Iris pigment epithelial cell (primary cell): ENCODE measurements around the gene GJA3.

Experiments used
- DNase-seq: peaks from one replicate; pipeline ENCODE4 v3.0.0-alpha.2; 2011; ENCODE audit warnings: low read depth

The GJA3 gene

DNA sequence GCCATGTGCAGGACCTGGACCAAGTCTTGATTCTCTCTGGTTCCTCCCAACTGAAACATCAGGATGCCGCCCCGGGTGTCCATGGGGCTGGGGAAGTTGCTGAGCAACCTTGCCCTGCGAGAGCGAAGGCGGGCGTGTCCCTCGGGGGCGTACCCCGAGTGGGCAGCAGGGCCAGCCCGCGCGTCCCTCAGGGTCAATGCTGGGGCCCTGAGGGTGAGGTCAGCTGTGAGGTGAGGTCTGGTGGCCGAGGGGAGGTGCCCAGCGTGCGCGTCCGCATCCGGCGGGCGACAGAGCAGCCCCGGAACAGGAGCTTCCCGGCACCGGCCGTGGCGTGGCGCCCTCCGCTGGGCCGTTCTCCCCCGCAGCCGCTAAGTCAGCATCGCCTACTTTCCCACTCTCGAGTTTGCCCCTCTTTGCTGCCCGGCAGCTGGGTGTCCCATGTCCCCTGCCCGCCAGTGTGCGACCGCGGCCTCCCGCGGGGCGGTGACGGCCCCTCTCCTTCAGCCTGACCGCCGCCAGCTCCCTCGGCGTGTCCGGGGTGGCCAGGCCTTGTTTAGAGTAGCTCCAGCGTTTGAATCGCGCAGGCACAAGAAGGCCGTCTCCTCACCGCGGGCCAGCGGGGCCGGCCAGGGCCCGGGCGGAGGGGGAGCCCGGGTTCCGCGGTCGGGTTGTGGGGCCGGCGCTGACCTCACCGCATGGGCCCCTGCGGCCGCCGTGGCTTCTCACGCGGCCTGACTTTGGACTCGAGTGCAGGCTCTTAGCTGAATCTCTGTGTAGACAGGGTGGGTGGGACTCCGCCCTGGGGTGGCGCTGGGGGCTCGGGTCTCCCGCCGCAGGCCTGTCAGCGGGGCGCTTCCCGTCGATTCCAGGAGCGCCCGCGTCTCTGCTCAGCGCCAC lies 33.0 kb downstream of the GJA3 start:
- DNase-seq: peak; percentile 49

DNA sequence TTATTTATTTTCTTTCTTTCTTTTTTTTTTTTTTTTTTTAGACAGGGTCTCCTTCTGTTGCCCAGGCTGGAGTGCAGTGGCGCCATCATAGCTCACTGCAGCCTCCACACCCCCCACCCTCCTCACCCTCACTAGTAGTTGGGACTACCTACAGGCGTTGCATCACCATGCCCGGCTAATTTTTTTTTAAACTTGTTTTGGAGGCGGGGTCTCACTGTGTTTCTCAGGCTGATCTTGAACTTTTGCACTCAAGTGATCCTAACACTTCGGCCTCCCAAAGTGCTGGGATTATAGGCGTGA lies 33.6 kb downstream of the GJA3 start:
- DNase-seq: no peak

DNA sequence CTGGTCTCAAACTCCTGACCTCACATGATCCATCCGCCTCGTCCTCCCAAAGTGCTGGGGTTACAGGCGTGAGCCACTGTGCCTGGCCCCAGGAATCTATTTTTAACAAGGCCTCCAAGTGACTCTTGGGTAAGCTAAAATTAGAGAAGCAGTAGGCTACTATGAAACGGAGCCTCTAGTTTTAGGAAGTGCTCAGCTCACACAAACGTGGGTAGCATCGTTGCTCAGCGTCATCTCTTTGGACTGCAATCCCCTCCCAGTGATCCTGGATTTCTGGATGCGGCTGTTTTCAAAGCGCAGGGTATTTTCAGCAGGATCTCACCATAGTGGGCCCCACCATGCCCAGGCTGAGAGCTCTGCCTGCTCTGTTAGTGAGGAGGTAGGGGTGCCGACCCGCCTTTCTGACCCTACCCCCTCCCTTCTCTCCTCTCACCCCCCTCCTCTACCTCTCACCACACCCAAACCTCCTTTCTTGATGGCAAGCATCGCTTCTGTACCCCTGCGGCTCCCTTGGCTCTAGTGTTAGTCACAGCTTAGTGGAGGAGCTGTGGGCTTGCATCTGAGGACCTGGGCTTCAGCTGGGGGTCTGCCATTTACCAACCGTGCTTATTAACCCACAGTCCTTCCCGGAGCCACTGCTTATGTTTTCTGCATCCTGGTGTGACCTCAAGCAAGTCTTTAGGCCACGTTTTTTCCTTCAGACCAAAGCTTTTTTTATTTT lies 34.2 kb downstream of the GJA3 start:
- DNase-seq: no peak

DNA sequence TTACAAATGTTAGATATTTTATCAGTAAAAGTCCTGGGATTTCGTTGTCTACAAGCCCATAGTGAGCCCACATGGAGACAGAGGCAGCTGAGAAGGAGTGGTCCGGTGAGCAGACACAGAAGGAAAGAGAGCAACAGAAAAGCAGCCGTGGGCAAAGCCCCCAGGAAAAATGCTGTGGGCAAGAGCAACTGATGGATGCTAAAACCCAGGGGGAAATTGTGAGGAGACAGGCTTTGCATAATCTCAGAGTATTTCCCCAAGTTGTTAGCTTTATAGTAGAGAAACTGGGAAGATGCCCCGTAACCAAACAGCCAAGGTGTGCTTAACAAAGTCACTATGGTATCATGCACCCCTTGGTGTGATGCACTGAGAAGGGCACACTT lies 35.1 kb downstream of the GJA3 start:
- DNase-seq: no peak

GRCh38 chr13:20125129-20125782 lies 35.6 kb downstream of the GJA3 start:
- peak; percentile 43 for DNase-seq

DNA sequence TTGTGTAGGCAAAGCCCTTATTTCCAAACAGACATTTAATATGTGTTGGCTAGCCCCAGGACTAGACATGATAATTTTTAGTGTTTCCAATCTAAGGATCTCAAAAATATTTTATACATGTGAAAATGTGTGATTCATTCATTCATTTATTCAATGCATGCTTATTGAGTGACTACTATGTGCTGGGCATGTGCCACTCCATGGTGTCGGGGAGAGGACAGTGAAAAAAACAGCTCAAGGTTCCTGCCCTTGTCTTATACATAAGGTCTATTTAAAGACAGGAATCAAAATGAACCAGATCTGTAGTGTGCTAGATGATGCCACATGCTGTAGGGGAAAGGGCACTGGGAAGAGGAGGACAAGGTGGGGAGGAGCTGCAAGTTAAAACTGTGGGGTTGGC lies 36.5 kb downstream of the GJA3 start:
- no peak for DNase-seq

GRCh38 chr13:20121159-20121525 lies 39.7 kb downstream of the GJA3 start:
- no peak for DNase-seq

GRCh38 chr13:20119960-20120359 lies 40.9 kb downstream of the GJA3 start:
- DNase-seq: no peak

- DNase-seq: peak; percentile 34
Observed at GRCh38 chr13:20118268-20119140, 42.3 kb downstream of the GJA3 start.

DNA sequence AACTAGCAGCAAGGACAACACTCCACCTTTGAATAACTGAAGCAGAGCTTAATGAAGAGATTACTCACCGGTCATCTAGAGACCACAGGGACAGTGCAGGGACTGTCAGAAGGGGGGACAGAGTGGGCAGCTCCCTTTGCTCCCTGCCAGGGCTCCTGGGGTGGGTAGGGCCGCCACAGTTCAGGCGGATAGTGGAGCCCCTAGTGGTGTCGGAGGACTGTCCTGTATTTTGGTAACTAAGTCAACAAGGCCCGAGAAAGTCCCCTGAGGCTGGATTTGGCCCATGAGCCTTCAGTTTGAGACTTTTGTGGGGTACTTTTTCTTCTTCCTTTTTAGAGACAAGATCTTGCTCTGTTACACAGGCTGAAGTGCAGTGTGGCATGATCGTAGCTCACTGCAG lies 44.6 kb downstream of the GJA3 start:
- DNase-seq: no peak

DNA sequence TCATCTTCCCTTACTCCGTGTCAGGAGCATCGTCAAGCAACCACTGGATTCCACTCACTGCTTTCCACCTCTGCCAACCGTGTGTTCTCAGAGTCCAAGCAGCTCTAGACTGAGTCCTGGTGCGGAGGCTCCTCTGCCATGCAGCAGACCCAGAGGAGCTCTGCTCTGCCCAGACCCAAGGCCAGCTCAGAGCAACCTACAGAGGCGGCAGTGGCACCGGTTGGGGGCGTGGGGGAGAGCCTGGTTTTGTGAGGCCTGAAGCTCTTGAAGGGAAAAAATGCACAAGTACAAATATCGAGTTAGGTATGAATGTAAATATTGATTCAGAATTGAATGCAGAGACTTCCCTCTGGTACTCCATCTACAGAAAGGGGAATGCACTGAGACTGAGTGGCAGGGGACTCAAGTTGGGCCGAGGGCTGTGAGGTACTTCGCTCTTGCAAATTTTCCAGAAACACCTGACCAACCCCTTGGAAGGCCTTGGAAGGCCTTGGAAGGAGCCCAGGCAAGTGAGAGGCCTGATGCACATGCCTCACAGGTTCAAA lies 46.7 kb downstream of the GJA3 start:
- DNase-seq: no peak

GRCh38 chr13:20109037-20109436 lies 51.8 kb downstream of the GJA3 start:
- no peak for DNase-seq

DNA sequence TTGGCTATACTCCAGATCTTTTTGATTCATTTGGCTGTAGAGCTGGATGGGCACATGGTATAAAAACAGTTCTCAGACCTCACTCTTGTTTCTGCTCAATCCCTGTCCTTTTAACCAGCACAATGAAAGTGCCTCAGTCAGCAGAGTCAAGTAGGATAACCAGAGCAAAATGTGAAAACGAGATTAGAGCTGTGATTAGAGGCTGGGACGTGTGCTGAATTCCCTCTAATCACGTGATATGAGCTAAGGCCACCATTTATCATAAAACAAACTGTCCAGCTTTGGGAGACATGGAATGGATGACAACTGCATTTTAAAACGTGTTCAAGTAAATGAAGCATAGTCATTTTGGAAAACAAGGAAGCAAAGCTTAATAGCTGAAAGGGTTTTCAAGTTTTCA lies 54.1 kb downstream of the GJA3 start:
- no peak for DNase-seq

GRCh38 chr13:20105161-20105689 lies 55.6 kb downstream of the GJA3 start:
- no peak for DNase-seq

GRCh38 chr13:20102525-20103180 lies 58.2 kb downstream of the GJA3 start:
- DNase-seq: no peak

DNA sequence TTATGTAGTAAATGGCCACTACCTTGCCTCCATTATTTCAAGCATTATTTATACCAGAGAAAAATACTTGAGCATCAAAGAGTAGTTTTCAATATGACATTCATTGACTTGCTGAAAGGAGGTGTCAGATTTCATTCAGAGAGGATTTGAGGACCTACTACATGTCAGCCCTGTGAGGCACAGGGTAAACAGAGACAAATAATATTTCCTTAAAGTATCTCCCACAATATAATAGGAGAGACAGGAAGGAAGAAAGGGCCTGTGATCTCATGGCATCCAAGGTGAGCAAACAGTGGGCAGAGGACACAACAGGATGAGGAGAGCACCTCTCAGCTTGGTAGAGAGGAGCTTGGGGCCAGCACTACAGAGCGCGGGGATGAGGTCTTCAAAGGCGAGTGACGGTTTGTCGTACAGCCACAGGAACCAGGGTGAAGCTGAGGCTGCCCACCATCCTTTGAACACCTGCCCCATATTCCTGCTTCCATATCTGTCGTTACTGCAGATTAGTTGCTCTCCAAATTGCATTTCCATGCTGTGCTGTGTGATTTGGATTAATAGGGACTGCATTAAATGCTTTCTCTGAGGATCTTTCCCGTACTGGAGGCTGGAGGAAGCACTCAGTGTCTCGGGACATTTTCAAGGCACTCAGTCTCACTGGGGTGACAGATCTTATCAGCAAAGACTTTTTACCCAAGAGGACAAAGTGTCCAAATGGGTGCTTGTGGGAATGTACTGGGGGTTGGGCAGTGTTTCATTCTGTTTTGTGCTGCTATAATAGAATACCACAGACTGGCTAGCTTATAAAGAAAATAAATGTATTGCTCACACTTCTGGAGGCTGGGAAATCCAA lies 59.2 kb downstream of the GJA3 start:
- DNase-seq: no peak

- no peak for DNase-seq
Observed at GRCh38 chr13:20099319-20099718, 61.5 kb downstream of the GJA3 start.

DNA sequence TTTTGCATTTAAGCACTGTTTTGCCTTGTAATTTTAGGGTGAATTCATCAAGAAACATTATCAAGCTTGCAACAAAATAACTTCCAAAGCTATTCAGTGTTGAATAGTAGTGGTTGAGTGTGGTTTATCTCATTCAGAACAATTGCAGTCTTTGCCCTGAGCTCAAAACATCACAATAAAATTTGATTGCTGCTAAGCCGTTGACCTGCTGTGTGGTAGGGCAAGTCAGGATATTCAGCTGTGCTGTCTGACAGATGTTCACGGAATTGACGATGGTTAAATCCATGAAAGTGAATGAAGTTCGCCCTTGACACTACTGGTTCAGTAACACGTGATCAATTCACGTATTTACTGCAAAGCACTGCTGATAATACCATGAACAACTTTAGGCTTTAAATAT lies 66.9 kb downstream of the GJA3 start:
- DNase-seq: no peak

- DNase-seq: no peak
Observed at GRCh38 chr13:20090349-20090748, 70.5 kb downstream of the GJA3 start.
